Epithelial cell of proximal tubule (primary cell): ENCODE measurements around the gene RGS10. TPM values are rescaled to one million over a fixed set of nuclear protein-coding genes. Genes with fewer than 3 reads are reported as not detected.

ENCODE experiments used
- DNase-seq: peaks from one replicate; pipeline ENCODE4 v3.0.0-alpha.2; 2011; ENCODE audit warnings: low read depth
- H3K4me3 ChIP-seq: 2 replicates; pipeline ENCODE4 v1.5.1; 2011; ENCODE audit warnings: low read depth, mild to moderate bottlenecking, low read length
- total RNA-seq: library from RNA; depleted of rRNA; stranded (reverse); fragments of >200 nt; gene quantifications from 2 replicates; pipeline ENCODE4 v1.2.3, GENCODE V29; 2015
- TF ChIP-seq, protein P1 (sequence below): conservative IDR thresholded peaks from 2 replicates; pipeline ENCODE4 v1.5.1; 2012; ENCODE audit warnings: low read depth, mild to moderate bottlenecking, low read length

Gene RGS10
- total RNA-seq, 1 donor from 2014 or later: 85.9 TPM

DNA sequence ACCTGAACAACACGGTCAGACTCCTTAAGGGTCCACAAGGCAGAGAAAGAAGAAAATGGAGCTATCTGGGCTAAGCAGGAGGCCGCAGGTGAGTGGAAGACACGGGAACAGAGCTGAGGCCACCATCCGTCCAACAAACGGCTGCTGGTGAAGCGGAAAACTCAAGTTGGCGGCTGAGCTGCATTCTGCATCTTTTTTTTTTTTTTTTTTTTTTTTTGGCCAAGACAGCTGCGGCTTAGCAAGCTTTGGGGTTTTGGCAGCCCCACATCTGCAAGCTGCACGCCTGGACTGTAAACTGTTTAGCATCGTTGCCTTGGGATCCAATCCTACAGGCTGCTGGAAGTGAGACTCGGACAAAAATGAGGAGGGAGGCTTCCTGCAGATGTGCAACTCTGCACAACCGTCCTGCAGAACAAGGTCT is 37.4 kb downstream of the RGS10 start:
- DNase-seq: no peak
- TF ChIP-seq, protein P1, sequence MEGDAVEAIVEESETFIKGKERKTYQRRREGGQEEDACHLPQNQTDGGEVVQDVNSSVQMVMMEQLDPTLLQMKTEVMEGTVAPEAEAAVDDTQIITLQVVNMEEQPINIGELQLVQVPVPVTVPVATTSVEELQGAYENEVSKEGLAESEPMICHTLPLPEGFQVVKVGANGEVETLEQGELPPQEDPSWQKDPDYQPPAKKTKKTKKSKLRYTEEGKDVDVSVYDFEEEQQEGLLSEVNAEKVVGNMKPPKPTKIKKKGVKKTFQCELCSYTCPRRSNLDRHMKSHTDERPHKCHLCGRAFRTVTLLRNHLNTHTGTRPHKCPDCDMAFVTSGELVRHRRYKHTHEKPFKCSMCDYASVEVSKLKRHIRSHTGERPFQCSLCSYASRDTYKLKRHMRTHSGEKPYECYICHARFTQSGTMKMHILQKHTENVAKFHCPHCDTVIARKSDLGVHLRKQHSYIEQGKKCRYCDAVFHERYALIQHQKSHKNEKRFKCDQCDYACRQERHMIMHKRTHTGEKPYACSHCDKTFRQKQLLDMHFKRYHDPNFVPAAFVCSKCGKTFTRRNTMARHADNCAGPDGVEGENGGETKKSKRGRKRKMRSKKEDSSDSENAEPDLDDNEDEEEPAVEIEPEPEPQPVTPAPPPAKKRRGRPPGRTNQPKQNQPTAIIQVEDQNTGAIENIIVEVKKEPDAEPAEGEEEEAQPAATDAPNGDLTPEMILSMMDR: no peak
- H3K4me3 ChIP-seq: no peak overlapping the region

DNA sequence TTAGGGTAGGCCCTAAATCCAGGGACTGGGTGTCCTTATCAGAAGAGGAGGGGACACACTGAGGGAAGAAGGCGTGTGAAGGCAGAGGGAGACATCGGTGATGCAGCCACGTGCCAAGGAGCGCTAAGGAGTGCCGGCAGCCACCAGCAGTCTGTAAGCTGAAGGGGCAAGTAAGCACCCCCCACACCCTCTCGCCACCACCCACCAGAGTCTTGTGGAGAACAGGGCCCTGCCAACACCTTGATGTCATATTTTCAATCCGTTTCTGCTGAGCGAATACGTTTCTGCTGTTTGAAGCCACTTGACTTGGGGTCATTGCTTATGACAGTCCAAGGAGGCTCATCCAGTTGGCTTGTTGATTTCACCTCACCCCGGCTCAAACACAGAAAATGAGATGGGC is 37.9 kb downstream of the RGS10 start:
- TF ChIP-seq, protein P1: no peak
- no peak overlapping the region for H3K4me3 ChIP-seq
- DNase-seq: no peak

DNA sequence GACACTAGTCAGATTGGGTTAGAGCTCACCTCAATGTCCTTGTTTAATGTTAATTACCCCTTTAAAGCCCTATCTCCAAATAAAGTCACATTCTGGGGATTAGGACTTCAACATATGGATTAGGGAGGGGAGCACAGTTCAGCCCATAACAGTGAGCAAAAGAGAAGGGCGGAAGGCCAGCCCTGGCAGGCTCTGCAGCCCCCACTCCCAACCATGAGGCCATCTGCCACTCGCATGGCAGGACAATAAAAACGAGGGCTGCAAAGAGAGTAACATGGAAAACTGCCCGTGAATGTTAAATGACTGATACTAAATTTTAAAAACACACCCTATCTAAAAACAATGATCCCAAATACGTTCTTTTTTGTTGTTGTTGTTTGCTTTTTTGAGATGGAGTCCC is 38.7 kb downstream of the RGS10 start:
- TF ChIP-seq, protein P1: no peak
- no peak for DNase-seq
- H3K4me3 ChIP-seq: no peak overlapping the region

DNA sequence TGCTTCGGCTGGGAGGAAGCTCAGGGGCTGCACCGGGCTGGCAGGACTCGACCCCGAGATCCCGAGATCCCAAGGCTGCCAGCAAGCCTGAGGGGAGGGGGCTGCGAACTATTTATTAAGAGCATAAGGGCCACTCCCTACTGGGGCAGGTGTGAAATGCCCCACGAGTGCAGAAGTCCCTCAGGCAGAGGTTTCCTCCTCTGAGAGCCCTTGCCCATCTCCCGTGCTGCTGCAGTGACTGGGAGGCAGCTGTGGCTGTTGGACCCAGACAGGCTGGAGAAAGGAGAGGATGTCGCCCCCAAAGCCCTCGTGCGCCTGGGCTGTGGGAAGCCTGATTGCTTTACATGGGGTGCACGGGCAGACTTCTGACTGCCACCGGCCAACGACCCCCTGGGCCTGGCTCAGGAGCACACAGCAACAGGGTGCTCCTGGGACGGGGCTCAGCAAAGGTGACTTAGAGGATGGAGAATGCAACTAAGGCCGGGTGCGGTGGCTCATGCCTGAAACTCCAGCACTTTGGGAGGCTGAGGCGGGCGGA is 39.8 kb downstream of the RGS10 start:
- TF ChIP-seq, protein P1: no peak
- DNase-seq: no peak
- no peak overlapping the region for H3K4me3 ChIP-seq

DNA sequence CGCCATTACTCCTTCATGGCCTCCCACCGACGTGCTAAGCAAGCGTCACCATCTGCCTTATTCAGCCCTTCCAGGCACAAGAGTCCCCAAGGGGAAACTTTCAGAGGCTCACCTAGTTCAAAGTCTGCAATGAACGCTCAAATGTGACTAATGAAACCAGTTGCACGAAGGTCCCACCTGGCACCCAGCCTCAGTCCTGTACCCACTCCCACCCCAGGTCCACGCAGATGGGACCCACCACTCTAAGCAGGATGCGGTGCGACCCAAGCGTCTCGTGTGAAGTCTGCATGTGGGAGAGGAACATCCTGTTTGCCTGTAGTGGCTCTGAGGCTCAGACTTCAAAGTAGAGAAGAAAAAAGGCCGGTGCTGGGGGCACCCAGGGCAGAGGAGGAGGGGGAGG is 40.3 kb downstream of the RGS10 start:
- TF ChIP-seq, protein P1: no peak
- DNase-seq: no peak
- no peak overlapping the region for H3K4me3 ChIP-seq

DNA sequence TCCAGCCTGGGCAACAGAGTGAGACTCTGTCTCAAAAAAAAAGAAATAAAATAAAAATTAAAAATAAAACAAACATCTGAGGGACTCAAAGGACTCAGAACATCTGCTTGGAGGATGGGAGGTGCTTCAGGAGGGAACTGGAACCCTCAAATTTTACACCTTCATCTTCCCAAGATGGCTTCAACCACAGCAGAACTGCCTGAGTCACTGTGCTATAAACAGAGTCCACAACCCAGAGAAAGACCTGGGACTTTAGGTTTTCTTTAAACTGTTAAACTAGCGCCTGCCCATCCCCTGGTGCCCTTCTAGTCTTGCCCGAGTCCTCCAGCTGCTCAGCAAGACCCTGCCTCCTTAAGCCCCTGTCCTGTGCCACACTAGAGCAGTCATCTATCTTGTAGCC is 40.8 kb downstream of the RGS10 start:
- no peak for DNase-seq
- TF ChIP-seq, protein P1: no peak
- H3K4me3 ChIP-seq: no peak overlapping the region

DNA sequence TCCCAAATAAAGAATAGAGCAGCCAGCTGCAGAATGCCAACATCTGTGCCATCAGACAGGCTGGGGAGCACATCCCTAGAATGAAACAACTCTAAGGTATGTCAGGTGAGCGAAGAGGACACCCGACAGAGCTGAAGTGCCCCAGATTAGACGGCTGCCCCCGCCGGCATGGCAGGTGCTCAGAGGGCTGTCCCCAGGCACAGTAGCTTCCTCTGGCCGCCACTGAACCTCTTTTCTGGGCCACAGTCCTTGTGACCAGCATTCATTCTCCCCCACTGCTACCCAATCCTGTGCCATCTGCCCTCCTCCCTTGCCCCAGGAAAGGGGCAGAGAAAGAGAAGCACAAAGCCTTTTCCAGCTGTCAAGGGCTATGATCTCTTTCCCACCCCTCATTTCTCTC is 41.7 kb downstream of the RGS10 start:
- TF ChIP-seq, protein P1: no peak
- no peak for DNase-seq
- no peak overlapping the region for H3K4me3 ChIP-seq
